Activated naive CD8-positive, alpha-beta T cell treated with anti-CD3 and anti-CD28 coated beads, Interleukin-2, amount 50 U/mL, for 16 hours (primary cell): ENCODE results near the gene MYO7A.

Experiments
- DNase-seq: peaks from one replicate; pipeline ENCODE4 v3.0.0-alpha.2; 2020; ENCODE audit warnings: low read depth, low spot score

The MYO7A gene

DNA sequence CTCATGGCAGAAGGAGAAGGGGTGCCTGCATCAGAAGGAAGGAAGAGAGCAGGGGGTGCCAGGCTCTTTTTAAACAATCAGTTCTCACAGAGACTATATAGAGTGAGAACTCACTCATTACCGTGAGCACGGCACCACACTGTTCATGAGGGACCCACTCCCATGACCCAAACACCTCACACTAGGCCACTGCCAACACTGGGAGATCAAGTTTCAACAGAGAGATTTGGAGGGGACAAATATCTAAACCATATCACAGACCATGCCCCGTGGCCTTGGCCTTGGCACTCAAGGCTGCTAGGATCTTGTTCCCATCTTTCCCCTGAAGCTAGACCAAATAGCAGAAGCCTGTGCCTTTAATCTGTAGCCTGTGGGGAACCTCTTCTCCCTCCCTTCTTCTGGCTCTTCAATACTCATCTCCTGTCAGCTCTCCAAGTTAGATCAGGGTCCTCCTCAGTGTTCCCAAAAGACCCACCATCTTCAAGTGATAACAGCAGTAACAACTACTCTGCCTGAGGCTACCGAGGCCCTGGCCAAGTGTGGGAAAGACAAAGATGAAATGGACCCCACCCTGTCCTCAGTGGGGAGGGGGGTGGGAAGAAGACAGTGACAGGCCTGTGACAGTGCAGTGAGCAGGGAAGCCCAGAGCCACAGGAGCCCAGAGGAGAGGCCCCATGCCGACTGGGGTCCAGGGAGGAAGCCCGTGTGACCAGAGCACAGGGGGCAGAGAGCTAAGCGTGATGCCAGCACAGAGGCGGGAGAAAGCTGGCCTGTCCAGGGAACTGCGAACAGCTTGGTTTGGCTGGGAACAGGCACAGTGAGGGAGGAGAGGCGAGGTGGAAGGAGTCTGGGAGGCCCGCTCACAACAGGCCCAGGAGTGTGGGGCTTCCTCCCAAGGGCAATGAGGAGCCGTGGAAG lies 72.6 kb downstream of the MYO7A start:
- no peak for DNase-seq

DNA sequence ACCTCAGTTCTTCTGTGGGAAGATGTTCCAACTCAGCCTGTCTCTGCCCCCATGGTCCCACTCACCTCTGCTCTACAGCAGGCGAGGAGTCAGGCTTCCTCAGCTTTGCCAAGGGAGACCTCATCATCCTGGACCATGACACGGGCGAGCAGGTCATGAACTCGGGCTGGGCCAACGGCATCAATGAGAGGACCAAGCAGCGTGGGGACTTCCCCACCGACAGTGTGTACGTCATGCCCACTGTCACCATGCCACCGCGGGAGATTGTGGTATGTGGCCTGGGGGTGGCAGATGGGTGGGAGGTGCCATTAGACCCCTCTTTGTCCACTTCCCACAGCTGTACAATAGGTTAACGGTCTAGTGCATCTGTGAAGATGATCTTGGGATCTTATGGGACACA lies 73.3 kb downstream of the MYO7A start:
- DNase-seq: no peak

DNA sequence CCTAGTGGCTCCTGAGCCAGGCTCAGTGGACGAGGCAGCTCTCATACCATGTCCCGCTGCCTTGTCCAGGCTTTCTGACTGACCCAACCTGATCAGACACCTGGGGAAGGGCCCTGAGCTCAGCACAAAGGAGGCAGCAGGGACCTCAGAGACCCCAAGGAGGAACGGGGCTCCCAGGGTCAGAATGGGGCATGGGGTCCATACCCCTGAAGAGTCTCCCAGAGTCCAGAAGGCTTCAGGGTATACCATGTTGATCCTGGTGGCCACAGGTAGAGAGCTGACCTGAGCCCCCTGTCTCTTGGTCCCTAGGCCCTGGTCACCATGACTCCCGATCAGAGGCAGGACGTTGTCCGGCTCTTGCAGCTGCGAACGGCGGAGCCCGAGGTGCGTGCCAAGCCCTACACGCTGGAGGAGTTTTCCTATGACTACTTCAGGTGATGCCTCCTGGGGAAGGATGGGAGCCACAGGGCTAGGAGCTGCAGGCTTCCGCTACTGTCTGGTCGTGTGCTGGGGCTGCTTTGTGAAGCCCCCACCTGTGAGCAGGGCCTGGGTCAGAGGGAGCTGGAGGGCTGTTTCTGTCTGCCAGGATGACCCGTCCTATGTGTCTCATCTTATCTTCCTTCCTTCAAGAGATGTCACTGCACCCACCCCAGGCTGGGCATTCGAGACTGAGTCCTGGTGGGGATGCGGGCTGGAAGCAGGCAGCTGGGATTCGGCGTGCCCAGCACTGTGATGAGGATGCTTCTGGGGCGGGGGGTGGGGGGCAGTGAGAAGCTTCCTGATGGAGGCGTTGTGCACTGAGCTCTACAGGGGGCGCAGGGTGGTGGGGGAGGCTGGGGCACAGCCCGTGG lies 74.2 kb downstream of the MYO7A start:
- no peak for DNase-seq

DNA sequence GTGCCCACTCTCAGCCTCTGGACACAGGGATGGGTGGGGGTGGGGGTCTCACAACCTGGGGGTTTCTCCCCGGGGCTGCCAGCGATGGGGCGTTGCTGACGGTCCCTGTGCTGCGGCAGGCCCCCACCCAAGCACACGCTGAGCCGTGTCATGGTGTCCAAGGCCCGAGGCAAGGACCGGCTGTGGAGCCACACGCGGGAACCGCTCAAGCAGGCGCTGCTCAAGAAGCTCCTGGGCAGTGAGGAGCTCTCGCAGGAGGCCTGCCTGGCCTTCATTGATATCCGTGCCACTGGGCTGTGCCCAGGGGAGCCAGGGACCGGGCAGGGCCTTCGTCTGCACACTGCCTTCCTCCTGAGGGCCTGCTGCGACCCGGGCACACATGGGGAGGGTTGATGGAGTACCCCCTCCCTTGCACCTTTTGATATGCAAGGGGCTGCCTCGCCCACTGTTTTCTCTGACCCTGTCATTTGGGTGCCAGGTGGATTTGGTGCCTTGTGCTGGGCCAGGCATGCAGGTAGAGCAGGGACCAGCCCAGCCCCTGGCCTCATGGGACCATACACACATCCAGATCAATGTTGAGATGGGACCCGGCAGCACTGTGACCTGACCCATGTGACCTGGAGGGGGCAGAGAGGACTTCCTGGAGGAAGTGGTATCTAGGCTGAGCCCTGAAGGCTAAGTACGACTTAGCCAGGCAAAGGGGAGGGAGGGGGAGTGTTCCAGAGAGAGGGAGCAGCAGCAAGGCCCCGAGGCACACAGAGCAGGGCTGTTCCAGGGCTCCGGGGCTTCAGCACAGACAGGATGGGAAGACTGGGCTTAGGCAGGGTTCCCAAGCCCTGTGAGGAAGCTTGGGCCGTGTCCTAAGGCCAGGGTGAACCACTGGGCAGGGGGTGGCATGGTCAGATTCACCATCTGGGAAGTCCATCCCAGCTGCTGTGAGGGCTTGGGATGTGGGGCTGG lies 75.2 kb downstream of the MYO7A start:
- DNase-seq: no peak

DNA sequence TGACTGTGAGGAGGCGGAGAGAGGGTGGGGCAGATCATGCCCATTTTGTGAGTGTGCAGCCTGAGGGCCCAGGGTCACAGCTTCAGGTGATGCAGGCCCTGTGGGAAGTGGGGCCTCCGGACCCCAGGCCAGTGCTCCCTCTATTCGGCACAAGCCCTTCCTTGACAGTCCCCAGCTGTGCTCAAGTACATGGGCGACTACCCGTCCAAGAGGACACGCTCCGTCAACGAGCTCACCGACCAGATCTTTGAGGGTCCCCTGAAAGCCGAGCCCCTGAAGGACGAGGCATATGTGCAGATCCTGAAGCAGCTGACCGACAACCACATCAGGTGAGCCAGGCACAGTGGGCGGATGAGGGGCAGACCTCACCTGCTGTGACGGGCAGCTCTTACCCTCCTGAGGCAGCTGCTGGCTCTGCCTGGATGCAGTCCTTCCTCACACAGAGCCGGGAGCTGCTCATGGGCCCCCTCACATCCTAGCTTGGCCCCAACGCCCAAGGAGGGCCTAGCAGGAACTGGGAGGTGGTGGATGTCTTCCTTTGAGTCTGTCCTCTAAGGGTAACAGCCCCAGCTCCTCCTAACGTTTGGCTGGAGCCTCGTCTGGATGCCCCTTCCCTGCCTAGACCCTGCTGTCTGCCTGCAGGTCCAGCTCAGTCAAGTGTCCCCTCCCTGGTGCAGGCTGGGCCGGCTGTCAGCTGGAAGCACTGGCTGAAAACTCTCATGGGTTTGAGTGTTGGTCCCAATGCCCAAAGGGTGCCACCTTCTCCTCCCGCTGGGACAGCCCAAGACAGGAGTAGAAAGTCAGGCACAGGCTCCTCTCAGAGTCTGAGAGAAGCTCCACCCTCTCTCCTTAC lies 76.1 kb downstream of the MYO7A start:
- DNase-seq: no peak

DNA sequence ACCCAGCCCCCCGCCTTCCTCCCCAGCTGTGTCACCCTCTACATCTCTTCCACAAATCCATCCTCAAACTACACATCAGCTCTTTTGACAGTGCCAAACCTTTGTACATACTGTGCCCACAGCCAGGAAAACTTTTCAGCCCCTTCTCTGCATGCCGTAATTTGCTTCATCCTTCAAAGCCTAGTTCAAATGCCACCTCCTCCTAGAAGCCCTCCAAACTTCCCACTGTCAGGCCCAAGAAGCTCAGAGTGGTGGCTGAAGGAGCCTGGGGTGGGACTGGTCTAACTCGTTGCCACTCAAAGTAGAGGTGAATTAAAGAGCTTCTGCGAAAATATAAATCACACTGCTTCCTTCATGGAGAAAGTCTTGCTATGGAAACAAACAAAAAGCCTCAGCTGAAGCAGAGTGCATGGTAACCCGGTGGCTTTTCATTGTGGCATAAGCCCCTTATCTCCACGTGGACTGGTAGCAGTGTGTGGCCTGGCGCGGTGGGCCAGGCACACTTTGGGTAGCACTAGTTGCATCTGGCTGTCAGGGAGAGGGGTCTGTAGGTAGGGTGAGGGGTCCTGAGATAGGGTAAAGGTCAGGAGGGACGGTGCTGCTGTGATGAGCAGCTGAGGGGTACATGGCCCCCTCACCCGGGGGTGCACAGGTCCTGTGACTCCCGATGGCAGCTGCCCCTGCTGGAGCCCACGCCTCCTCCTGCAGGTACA lies 76.9 kb downstream of the MYO7A start:
- DNase-seq: no peak

DNA sequence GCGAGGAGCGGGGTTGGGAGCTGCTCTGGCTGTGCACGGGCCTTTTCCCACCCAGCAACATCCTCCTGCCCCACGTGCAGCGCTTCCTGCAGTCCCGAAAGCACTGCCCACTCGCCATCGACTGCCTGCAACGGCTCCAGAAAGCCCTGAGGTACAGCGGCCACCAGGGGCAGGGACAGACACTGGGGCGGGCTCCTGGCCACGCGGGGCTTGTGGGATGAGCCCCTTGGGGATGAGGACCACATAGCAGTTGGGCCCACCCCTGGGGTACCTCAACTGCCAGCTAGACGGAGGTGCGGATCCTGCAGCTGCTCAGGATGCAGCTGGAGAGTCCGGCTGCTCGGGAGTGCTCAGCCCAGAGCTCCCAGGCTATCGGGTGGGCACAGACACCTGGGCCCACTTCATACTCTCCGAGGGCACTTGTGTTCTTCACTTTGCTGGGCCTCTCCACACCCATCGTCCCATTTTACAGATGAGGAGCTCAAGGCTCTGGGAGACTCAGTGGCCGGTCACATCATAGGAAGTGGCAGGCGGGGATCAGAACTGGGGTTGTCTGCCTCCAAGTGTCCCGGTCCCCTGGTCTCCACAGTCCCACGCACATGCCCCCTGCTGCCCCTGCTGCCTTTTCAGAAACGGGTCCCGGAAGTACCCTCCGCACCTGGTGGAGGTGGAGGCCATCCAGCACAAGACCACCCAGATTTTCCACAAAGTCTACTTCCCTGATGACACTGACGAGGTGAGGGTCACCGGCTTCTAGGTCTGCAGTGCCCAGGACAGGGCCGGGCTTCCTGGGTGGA lies 77.6 kb downstream of the MYO7A start:
- DNase-seq: no peak

DNA sequence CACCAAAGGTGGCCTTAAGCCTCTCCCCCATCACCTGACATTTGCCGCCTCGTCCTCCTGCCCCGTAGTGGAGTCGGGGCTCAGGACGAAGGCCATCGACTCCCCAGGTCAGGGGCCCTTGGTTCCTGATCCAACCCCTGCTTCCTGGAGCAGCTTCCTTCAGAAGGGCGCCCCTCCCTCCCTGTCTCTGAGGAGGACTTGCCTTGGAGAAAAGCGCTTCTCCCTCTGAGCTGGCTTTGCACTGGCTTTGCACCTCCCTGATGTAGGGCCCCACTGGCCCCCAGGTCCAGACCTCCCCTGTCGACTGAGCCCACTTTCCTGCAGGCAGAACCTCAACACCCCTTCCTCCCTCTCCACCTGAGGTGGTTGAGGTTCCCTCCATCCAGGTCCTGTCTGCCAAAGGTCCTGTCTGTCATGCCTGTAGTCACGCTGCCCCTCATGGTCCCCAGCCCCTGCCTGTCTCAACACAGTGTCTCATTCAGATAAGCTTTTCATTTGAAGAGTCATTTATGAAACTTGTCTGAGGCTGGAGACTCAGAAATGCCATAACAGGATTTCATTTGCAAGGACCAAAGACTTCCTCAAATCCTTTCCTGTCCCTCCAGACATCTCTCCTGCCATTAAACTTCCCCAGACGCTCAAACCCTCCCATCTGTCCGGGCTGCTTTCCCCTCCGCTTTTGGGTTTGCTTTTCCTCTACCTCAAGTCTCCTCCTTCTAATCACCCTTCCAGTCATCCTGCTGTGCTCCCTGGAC lies 78.4 kb downstream of the MYO7A start:
- DNase-seq: no peak

DNA sequence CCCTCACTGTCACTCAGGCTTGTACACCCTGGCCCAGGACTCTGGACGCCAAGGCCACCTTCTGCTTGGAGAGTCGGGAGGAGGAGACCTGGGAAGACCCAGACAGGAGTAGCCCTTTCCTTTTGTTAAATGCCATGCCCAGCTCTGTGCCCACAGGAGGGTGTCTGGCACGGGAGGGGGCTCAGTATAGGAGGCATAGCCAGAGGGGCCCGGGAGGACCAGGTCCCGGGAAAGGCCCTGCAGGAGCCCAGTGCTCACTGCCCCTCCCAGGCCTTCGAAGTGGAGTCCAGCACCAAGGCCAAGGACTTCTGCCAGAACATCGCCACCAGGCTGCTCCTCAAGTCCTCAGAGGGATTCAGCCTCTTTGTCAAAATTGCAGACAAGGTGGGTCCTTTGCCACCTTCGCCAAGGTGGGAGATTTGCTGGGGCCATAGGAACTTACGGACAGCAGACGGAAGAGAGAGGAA lies 79.0 kb downstream of the MYO7A start:
- no peak for DNase-seq

DNA sequence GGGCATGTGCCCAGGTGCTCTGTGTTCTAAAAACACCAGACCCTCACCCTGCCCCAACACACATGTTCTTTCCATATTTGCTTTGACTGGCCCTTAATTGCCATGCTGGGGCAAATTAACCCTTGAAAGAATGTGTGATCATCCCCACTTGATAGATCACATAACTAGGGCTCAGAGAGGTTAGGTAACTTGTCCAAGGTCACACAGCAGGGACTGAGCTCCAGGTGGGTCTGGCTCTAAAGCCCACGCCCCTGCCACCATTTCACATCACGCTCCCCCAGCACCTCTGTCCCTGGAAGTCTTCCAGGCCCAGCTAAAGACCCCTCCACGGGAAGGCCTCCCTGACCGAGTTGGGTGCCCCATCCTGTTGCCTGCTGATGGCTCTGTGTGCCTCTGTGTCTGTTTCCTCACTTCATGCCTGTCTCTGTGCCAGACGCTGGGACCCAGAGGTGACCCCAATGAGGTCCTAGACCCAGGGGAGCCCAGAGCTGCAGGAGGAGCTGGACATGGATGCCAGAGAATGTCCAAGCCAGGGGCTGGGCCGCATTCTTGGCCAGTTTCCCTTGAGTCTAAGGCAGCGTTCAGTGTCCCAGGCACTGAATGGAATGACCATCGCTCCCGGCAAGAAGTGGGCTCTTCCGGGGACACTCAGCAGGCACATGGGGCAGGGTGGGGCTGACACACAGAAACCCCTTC lies 79.7 kb downstream of the MYO7A start:
- DNase-seq: no peak

DNA sequence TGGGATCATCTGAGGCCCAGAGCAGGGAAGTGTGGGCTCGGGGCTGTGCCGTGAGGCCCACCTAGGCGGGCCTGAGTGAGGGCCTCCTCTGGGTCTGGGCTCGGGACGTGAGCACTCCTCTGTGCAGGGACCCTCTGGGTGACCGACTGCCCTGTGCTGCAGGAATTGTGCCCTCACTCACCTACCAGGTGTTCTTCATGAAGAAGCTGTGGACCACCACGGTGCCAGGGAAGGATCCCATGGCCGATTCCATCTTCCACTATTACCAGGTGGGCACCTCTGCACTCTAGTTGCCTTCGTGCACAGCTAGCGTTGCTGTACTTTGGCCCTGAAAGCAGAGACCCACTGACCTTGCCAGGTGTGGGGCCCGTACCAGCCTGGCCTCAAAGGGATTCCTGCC lies 80.5 kb downstream of the MYO7A start:
- no peak for DNase-seq

DNA sequence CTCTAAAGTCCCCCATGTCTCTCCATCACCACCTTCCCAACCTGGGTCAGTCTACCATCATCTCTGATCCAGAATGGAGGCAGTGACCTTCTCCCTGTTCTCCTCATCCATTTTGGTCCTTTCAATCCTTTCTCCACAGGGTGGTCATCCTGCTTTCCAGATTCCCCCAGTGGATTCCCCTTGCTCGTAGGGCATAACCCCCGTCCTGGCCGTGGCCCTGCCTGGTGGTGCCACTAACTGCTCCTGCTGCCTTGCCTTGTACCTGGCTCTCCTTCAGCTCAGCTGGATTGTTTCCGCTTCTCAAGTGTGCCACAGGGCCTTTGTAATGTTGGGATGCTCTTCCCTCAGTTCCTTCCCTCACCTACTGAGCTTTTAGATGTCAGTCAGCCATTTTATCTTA lies 81.6 kb downstream of the MYO7A start:
- DNase-seq: no peak

DNA sequence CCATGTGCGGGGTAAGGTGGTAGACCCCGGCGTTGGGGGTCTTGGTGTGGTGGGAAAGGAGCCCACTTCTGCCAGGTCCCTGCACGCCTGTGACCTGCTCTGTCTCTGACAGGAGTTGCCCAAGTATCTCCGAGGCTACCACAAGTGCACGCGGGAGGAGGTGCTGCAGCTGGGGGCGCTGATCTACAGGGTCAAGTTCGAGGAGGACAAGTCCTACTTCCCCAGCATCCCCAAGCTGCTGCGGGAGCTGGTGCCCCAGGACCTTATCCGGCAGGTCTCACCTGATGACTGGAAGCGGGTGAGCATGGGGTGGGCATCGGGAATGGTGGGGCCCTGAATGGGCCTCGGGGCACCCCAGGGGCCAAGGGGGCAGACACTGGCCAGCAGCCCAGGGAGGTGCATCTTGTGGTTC lies 83.0 kb downstream of the MYO7A start:
- no peak for DNase-seq

DNA sequence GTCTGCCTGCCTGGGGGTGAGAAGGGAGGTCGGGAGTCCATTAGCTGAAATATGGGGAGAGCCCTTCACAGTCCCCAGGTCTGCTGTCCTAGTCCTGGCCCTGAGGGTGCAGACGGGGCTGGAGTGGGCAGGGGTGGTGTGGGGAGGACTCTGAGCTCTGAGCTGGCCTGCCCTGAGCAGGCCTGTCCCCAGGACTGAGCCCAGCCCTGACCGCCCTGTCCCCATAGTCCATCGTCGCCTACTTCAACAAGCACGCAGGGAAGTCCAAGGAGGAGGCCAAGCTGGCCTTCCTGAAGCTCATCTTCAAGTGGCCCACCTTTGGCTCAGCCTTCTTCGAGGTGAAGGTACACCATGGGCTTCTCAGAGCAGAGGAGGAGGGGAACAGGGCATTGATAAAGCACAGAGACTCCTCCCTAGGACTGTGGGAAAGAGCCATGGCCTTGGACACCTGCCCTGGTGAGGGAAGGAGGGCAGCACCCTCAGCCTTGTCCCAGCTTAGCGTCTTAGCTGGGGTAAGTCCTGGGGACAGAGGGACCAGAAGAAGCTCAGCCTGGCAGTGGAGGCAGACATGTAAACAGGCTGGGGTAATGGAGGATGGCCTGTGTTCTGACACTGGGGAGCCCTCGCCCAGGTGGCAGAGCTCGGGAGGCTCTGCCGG lies 83.7 kb downstream of the MYO7A start:
- DNase-seq: no peak

DNA sequence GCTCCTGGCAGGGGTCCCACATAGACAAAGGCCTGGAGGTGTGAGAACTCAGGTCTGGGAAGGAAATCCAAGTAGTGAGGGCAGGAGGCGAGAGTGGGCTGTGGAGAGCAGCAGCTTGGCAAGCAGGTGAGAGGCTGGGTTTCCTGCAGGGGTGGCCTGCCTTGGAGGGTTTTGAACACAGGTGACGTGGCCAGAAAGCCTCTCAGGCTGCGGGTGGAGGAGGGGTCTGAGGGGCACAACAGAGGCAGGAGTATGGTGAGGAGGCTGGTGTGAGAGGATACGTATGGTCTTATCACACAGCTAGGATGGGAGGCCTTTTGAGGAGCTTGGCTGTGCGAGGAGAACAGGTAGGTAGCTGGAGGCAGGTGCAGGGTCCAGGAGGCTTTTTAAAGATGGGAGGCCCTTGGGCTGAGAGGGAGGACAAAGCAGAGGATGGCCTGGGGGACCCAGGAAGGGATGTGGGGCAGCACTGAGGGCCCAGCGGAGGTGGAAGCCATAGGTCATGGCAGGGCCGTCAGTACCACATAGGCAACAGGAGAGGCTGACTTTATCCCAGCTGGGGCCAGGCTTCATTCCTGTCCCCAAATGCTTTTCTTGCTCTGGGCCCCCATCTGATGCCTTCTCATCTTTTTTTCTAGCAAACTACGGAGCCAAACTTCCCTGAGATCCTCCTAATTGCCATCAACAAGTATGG lies 84.4 kb downstream of the MYO7A start:
- DNase-seq: no peak

DNA sequence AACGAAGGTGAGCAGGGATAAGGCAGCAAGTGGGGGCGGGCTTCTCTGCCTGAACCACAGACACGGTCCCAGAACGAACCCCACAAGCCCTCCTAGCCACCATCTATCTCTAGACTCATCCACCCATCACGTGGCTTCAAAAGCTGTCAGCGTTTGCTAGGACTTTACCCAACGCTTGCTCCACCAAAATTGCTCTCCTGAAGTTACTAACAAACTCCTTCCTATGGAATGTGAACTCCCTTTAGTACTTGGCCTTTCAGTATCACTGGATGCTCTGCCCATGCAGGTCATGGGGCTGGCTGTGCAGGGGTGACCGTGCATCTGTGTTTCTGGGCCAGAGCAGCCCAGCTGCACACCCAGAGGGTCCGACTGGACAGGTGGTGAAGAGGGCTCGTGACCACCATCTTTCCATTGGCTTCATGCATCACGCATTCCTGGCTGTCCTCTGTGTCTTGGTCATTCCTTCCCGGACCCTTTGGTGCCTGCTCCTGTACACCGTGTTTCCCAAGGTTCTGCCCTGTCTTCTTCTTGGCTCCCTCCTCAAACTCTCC lies 85.1 kb downstream of the MYO7A start:
- DNase-seq: no peak
